Measurements from ENCODE around the gene FZD7.

GRCh38 chr2:202014318-202014717, 19.3 kb upstream of the FZD7 start:
- no peak for TF ChIP-seq EZH2 (IDR thresholded peaks at IDR 0.05; ENCODE audit: borderline replicate concordance, low read depth, low read length, severe bottlenecking)
- TF ChIP-seq CTCF (IDR thresholded peaks at IDR 0.05; ENCODE audit: borderline replicate concordance, extremely low read depth, low read length, poor library complexity, severe bottlenecking), result no peak
